HCT116 (cell line): ENCODE data around the gene ZC3H13. TPM values are rescaled to one million over a fixed set of nuclear protein-coding genes. Genes with fewer than 3 reads are reported as not detected.

ENCODE experiments used
- ATAC-seq: fragments of 200-7000 bp; cut with Tn5 transposase; 2 replicates; pipeline ENCODE4 v1.9.1; 2020; ENCODE audit warnings: mild to moderate bottlenecking, moderate library complexity
- BruUV-seq: library from RNA; stranded (reverse); fragments of 400-500 nt; replicated peaks from 2 replicates; lab custom pipeline; 2021; lab: Mats Ljungman, UMichigan
- CTCF ChIA-PET: fragments of 300-600 bp; sonication (Branson Sonifier 250); formaldehyde crosslinking; loops from one replicate; lab custom pipeline; 2021; ENCODE audit warnings: antibody characterized with exemption; lab: Charles Lee
- POLR2A ChIA-PET: fragments of 300-600, 350-600 bp; sonication (Branson Sonifier 250); formaldehyde crosslinking; loops from one replicate; lab custom pipeline; 2021; ENCODE audit warnings: antibody characterized with exemption; lab: Charles Lee
- RAD21 ChIA-PET, 2 experiments: fragments of 300-600 bp; sonication (Branson Sonifier 250); formaldehyde crosslinking; loops; one replicate each; lab custom pipeline; 2023; ENCODE audit warnings: low total read pairs in 2 of 2; ENCODE audit not compliant: uncharacterized antibody in 2 of 2, unreplicated experiment in 2 of 2, low non-redundant PET in 1 of 2; lab: Charles Lee
- DNase-seq: peaks from one replicate; pipeline ENCODE4 v3.0.0-alpha.2; 2010; ENCODE audit warnings: low read depth, low spot score
- H2AFZ ChIP-seq: fragments of 200-600 bp; shearing (Covaris generic), sonication (generic); 2 replicates; pipeline ENCODE4 v1.6.1; 2017; ENCODE audit warnings: low read depth, mixed run types, mixed read lengths, antibody characterized with exemption, low read length; ENCODE audit not compliant: poor library complexity, severe bottlenecking
- H3K27ac ChIP-seq: 2 replicates; pipeline ENCODE4 v1.5.1; 2012; ENCODE audit warnings: low read depth, low read length
- H3K27me3 ChIP-seq: fragments of 200-600 bp; sonication (generic); 2 replicates; pipeline ENCODE4 v1.6.1; 2016; ENCODE audit warnings: mixed run types, low read length, mixed read lengths; ENCODE audit not compliant: insufficient read depth
- H3K36me3 ChIP-seq, 2 experiments: fragments of 200-500 bp in 1 of 2; fragments of 200-600 bp in 1 of 2; sonication (Bioruptor generic) in 1 of 2; sonication (generic) in 1 of 2; 2 replicates each; pipeline versions ENCODE4 v1.5.1 to v1.6.1; 2014 to 2016; ENCODE audit warnings: low read length in 2 of 2, inconsistent platforms in 1 of 2, mixed read lengths in 1 of 2, mixed run types in 1 of 2; ENCODE audit not compliant: insufficient read depth in 2 of 2, control insufficient read depth in 1 of 2
- H3K4me1 ChIP-seq, 2 experiments: fragments of 200-600 bp in 1 of 2; sonication (generic) in 1 of 2; 2 replicates each; pipeline versions ENCODE4 v1.5.1 to v1.6.1; 2012 to 2017; ENCODE audit warnings: low read length in 2 of 2, inconsistent platforms in 1 of 2, mild to moderate bottlenecking in 1 of 2, mixed read lengths in 1 of 2, mixed run types in 1 of 2, moderate library complexity in 1 of 2; ENCODE audit not compliant: insufficient read depth in 2 of 2, control insufficient read depth in 1 of 2
- H3K4me2 ChIP-seq: fragments of 200-600 bp; sonication (generic); 2 replicates; pipeline ENCODE4 v1.6.1; 2017; ENCODE audit warnings: mixed run types, low read length, mixed read lengths
- H3K4me3 ChIP-seq, 2 experiments: fragments of 200-600 bp in 1 of 2; sonication (generic) in 1 of 2; replicated peaks in 1 of 2; 2 replicates each; pipeline ENCODE4 v1.5.1; 2011 to 2016; ENCODE audit warnings: low read length in 2 of 2, control low read depth in 1 of 2, low read depth in 1 of 2, mild to moderate bottlenecking in 1 of 2, mixed read lengths in 1 of 2, mixed run types in 1 of 2
- H3K79me2 ChIP-seq: fragments of 200-600 bp; sonication (generic); 2 replicates; pipeline ENCODE4 v1.6.1; 2017; ENCODE audit warnings: mild to moderate bottlenecking, mixed run types, low read length, moderate library complexity, mixed read lengths; ENCODE audit not compliant: insufficient read depth
- H3K9ac ChIP-seq: fragments of 200-600 bp; sonication (generic); 2 replicates; pipeline ENCODE4 v1.6.1; 2016; ENCODE audit warnings: low read length, mixed read lengths
- H3K9me2 ChIP-seq: fragments of 200-600 bp; sonication (generic), shearing (Covaris generic); 2 replicates; pipeline ENCODE4 v1.6.1; 2017; ENCODE audit warnings: mixed run types, mild to moderate bottlenecking, moderate library complexity; ENCODE audit not compliant: insufficient read depth
- H3K9me3 ChIP-seq, 2 experiments: fragments of 200-500 bp in 1 of 2; fragments of 200-600 bp in 1 of 2; sonication (Bioruptor generic) in 1 of 2; sonication (generic) in 1 of 2; 2 replicates each; pipeline ENCODE4 v1.6.1; 2014 to 2017; ENCODE audit warnings: low read length in 2 of 2, mixed read lengths in 2 of 2, inconsistent platforms in 1 of 2, low read depth in 1 of 2, mild to moderate bottlenecking in 1 of 2, mixed run types in 1 of 2, moderate library complexity in 1 of 2; ENCODE audit not compliant: control insufficient read depth in 1 of 2, insufficient read depth in 1 of 2
- H4K20me1 ChIP-seq: fragments of 200-600 bp; sonication (generic), shearing (Covaris generic); 2 replicates; pipeline ENCODE4 v1.6.1; 2017; ENCODE audit warnings: mixed run types, mild to moderate bottlenecking, moderate library complexity; ENCODE audit not compliant: insufficient read depth
- CTCF ChIP-seq, 3 experiments: fragments of 200-600 bp in 1 of 3; sonication (generic) in 1 of 3; IDR thresholded peaks in 2 of 3; conservative IDR thresholded peaks in 1 of 3; 2 replicates each; pipeline ENCODE4 v1.5.1; 2012 to 2017; ENCODE audit warnings: low read depth in 2 of 3, low read length in 2 of 3, antibody characterized with exemption in 1 of 3, borderline replicate concordance in 1 of 3, control low read depth in 1 of 3, mild to moderate bottlenecking in 1 of 3, mixed read lengths in 1 of 3, mixed run types in 1 of 3, moderate library complexity in 1 of 3; ENCODE audit not compliant: insufficient read depth in 1 of 3
- EGR1 ChIP-seq: IDR thresholded peaks from 2 replicates; pipeline ENCODE4 v1.6.1; 2012; ENCODE audit warnings: low read depth
- EZH2 ChIP-seq: fragments of 200-600 bp; sonication (generic); IDR thresholded peaks from 2 replicates; pipeline ENCODE4 v1.6.1; 2017; ENCODE audit warnings: antibody characterized with exemption, mixed run types
- EZH2phosphoT487 ChIP-seq: fragments of 200-600 bp; IDR thresholded peaks from 2 replicates; pipeline ENCODE4 v1.6.1; 2018; ENCODE audit warnings: antibody characterized with exemption, borderline replicate concordance
- JUND ChIP-seq: IDR thresholded peaks from 2 replicates; pipeline ENCODE4 v1.6.1; 2012
- MAX ChIP-seq: IDR thresholded peaks from 2 replicates; pipeline ENCODE4 v1.6.1; 2012
- POLR2A ChIP-seq: IDR thresholded peaks from 2 replicates; pipeline ENCODE4 v1.7.0; 2011; ENCODE audit warnings: borderline replicate concordance; ENCODE audit not compliant: insufficient read depth, insufficient read length; ENCODE audit errors: extremely low read depth
- REST ChIP-seq: IDR thresholded peaks from 2 replicates; pipeline ENCODE4 v1.6.1; 2012; ENCODE audit warnings: low read depth
- TCF7L2 ChIP-seq: IDR thresholded peaks from 2 replicates; pipeline ENCODE4 v1.7.0; 2011; ENCODE audit warnings: borderline replicate concordance, inconsistent platforms; ENCODE audit not compliant: insufficient read depth, insufficient read length; ENCODE audit errors: extremely low read depth
- YY1 ChIP-seq: IDR thresholded peaks from 2 replicates; pipeline ENCODE4 v1.6.1; 2011; ENCODE audit warnings: low read length, low read depth, moderate library complexity, mild to moderate bottlenecking; ENCODE audit not compliant: insufficient replicate concordance; ENCODE audit errors: extremely low read depth
- ZBTB33 ChIP-seq: IDR thresholded peaks from 2 replicates; pipeline ENCODE4 v1.6.1; 2011; ENCODE audit warnings: mild to moderate bottlenecking, low read length, moderate library complexity; ENCODE audit not compliant: insufficient replicate concordance; ENCODE audit errors: extremely low read depth
- ZFX ChIP-seq: fragments of 450-650 bp; IDR thresholded peaks from 2 replicates; pipeline ENCODE4 v1.6.1; 2017
- intact Hi-C: fragments of 100-400 bp; cut with micrococcal nuclease; formaldehyde crosslinking; loops from 2 replicates; pipeline ENCODE4 v1.10.0; 2022
- total RNA-seq: library from RNA; stranded (reverse); gene quantifications from one replicate; pipeline ENCODE4 v1.2.1, GENCODE V29; 2021; ENCODE audit not compliant: unreplicated experiment

ZC3H13 gene
- total RNA-seq, 1 experiment from 2014 or later = 37.9 TPM

GRCh38 chr13:46016216-46016615 is 36.3 kb downstream of the ZC3H13 start:
- TF ChIP-seq YY1 (no peak), POLR2A (no peak), CTCF (IDR thresholded peaks at IDR 0.05 in 2 of 3, conservative IDR thresholded peaks at IDR 0.05 in 1 of 3; ENCODE audit: borderline replicate concordance in 1 of 3, insufficient read depth in 1 of 3, low read depth in 2 of 3, low read length in 2 of 3) (no peak), EZH2phosphoT487 (no peak), EZH2 (no peak), MAX (no peak), ZFX (no peak), REST (no peak), TCF7L2 (no peak), JUND (no peak), ZBTB33 (no peak), EGR1 (no peak)
- TF ChIP-seq, all 23 proteins: peak for 0
- no TSS peak for BruUV-seq
- Histone ChIP-seq H3K27me3 (no peaks in the 10 kb centered on the region), H3K36me3 (peaks cover 10 to 13% of the 10 kb centered on the region in 2 experiments; a peak in 3 of 4 replicates), H3K4me3 (no peak overlapping the region), H3K27ac (no peak overlapping the region), H3K4me2 (no peak overlapping the region), H3K79me2 (peaks cover 10% of the 10 kb centered on the region; the same call in 1 of the 2 replicates), H3K9ac (no peak overlapping the region), H3K9me3 (no peaks in the 10 kb centered on the region), H3K9me2 (no peaks in the 10 kb centered on the region), H4K20me1 (0 out of 2 replicates have a peak, but pooled peaks cover 2% of the 10 kb centered on the region), H2AFZ (no peak overlapping the region), H3K4me1 (no peaks in the 10 kb centered on the region)
- intact Hi-C loops = no loop called here
- DNase-seq (no peak), ATAC-seq (no peak)
- ChIA-PET CTCF (no interaction called here), RAD21 (no interaction called here), POLR2A (no interaction called here)
